Ascending aorta (tissue), 2 donors: ENCODE data around the gene CLCN2. TPM values are rescaled to one million over a fixed set of nuclear protein-coding genes. Genes with fewer than 3 reads are reported as not detected.

Experiments
- DNase-seq, 2 donors: peaks; one replicate each; pipeline ENCODE4 v3.0.0-alpha.2; 2019; ENCODE audit warnings: low spot score in 2 of 2
- H3K27ac ChIP-seq, 2 donors: fragments of 200-600 bp; sonication (generic); one replicate each; pipeline ENCODE4 v1.5.1; 2016 to 2017; ENCODE audit warnings: mild to moderate bottlenecking in 1 of 2
- H3K27me3 ChIP-seq: fragments of 200-600 bp; sonication (generic); one replicate; pipeline ENCODE4 v1.5.1; 2017
- H3K36me3 ChIP-seq, 2 donors: fragments of 200-600 bp; sonication (generic); one replicate each; pipeline ENCODE4 v1.5.1; 2016
- H3K4me1 ChIP-seq, 2 donors: fragments of 200-600 bp; sonication (generic); one replicate each; pipeline ENCODE4 v1.5.1; 2016 to 2017; ENCODE audit warnings: mild to moderate bottlenecking in 1 of 2
- H3K4me3 ChIP-seq, 2 donors: fragments of 200-600 bp; sonication (generic); one replicate each; pipeline ENCODE4 v1.5.1; 2016 to 2017; ENCODE audit warnings: mild to moderate bottlenecking in 1 of 2
- H3K9me3 ChIP-seq, 2 donors: fragments of 200-600 bp; sonication (generic); one replicate each; pipeline ENCODE4 v1.5.1; 2016
- intact Hi-C: fragments of 100-400 bp; cut with DNase I; formaldehyde crosslinking; loops from one replicate; pipeline ENCODE4 v1.15.1; 2023
- total RNA-seq: library from RNA; depleted of rRNA; stranded (reverse); fragments of >200 nt; gene quantifications from one replicate; pipeline ENCODE4 v1.1.0, GENCODE V29; 2016
- TF ChIP-seq, protein P1 (sequence below), 3 experiments: fragments of 200-600 bp in 2 of 3; fragments of 450-650 bp in 1 of 3; sonication (generic) in 2 of 3; IDR thresholded peaks; one replicate each; pipeline ENCODE4 v1.5.1; 2016 to 2019; ENCODE audit warnings: antibody characterized with exemption in 3 of 3, mild to moderate bottlenecking in 1 of 3, moderate library complexity in 1 of 3

CLCN2 gene
- total RNA-seq, 1 donor from 2014 or later: 31.2 TPM

DNA sequence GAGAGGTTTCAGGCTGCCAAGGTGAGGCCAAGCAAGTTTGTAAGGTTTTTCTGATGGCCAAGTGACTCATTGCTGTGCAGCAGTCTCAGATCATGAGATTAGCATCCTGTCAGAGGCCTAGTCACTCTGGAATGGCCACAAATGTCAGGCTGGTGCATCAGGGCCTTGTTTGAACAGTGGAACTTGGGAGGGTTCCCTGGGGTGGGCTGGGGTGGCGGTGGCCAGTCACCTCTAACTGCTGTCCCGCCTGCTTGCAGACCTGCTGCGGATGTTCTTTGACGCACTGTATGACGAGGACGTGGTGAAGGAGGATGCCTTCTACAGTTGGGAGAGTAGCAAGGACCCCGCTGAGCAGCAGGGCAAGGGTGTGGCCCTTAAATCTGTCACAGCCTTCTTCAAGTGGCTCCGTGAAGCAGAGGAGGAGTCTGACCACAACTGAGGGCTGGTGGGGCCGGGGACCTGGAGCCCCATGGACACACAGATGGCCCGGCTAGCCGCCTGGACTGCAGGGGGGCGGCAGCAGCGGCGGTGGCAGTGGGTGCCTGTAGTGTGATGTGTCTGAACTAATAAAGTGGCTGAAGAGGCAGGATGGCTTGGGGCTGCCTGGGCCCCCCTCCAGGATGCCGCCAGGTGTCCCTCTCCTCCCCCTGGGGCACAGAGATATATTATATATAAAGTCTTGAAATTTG, 26.8 kb downstream of the CLCN2 start:
- H3K4me3 ChIP-seq: no peak overlapping the region
- no peaks in the 10 kb centered on the region for H3K27me3 ChIP-seq
- peaks cover 6 to 13% of the 10 kb centered on the region in 2 donors for H3K4me1 ChIP-seq
- intact Hi-C loops: loop anchor here (1.0 to 10.0 kb wide), 5 partner anchors 14 to 700 kb away; partner anchors contain the start of genes ABCF3, CLCN2, KLHL24 and POLR2H
- no peak for DNase-seq
- no peaks in the 10 kb centered on the region for H3K9me3 ChIP-seq
- H3K36me3 ChIP-seq: peaks cover 50 to 56% of the 10 kb centered on the region in 2 donors
- TF ChIP-seq, protein P1, sequence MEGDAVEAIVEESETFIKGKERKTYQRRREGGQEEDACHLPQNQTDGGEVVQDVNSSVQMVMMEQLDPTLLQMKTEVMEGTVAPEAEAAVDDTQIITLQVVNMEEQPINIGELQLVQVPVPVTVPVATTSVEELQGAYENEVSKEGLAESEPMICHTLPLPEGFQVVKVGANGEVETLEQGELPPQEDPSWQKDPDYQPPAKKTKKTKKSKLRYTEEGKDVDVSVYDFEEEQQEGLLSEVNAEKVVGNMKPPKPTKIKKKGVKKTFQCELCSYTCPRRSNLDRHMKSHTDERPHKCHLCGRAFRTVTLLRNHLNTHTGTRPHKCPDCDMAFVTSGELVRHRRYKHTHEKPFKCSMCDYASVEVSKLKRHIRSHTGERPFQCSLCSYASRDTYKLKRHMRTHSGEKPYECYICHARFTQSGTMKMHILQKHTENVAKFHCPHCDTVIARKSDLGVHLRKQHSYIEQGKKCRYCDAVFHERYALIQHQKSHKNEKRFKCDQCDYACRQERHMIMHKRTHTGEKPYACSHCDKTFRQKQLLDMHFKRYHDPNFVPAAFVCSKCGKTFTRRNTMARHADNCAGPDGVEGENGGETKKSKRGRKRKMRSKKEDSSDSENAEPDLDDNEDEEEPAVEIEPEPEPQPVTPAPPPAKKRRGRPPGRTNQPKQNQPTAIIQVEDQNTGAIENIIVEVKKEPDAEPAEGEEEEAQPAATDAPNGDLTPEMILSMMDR (IDR thresholded peaks at IDR 0.05): no peak
- peak overlapping the region; percentile 97 to 99 for H3K27ac ChIP-seq

DNA sequence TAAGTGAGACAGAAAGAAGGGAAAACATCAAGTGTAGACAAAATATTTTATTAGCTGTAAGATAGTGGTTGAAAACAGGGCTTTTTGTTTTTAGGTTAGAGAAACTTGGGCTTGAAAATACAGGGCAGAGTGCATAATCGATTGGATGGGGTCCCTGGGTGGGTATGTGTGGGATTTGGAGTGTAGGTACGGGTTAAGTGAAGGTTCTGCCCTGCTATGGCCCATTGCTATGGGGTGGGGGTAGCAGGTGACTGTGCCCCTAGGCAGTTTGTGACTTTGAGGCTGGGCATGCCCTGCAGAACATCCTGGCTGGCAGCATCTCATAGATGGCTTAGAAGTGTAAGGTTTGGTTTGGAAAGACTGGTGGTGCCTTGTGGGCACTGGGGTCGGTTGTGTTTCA, 27.7 kb downstream of the CLCN2 start:
- Histone ChIP-seq H3K4me1 (peaks cover 0 to 5% of the 10 kb centered on the region in 2 donors), H3K36me3 (peaks cover 59 to 65% of the 10 kb centered on the region in 2 donors), H3K9me3 (no peaks in the 10 kb centered on the region), H3K4me3 (no peak overlapping the region), H3K27me3 (no peaks in the 10 kb centered on the region), H3K27ac (peak overlapping the region; percentile 17 to 97)
- intact Hi-C loops: loop anchor here (2.0 to 10.0 kb wide), 2 partner anchors 35 to 699 kb away; partner anchors contain the start of genes KLHL24 and PSMD2
- DNase-seq: no peak
- TF ChIP-seq, protein P1 (IDR thresholded peaks at IDR 0.05): no peak

DNA sequence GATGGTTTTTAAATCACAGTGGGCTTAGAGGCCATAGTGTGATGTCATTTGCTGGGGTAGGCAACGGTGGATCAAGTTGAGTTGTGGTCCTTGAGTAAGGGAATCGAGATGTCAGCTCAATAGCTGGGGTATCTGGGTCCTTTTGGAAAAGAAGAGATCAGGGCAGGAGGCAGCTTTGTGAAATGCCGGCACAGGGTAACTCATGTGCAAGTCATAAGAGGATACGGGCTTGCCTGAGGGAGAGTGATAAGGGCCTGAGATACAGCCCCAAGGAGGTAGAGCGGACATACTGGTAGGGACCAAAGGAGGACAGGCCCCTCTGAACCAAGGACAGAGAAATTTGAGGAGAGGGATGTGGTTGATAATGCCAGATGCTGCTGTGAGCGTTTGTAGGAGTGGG, 28.2 kb downstream of the CLCN2 start:
- no peak overlapping the region for H3K4me3 ChIP-seq
- DNase-seq: no peak
- peaks cover 64 to 70% of the 10 kb centered on the region in 2 donors for H3K36me3 ChIP-seq
- H3K27ac ChIP-seq: peak overlapping the region; percentile 74 to 97
- TF ChIP-seq, protein P1 (IDR thresholded peaks at IDR 0.05): no peak
- H3K9me3 ChIP-seq: no peaks in the 10 kb centered on the region
- peaks cover 0 to 5% of the 10 kb centered on the region in 2 donors for H3K4me1 ChIP-seq
- no peaks in the 10 kb centered on the region for H3K27me3 ChIP-seq
- intact Hi-C loops: loop anchor here (10.0 kb wide), 1 partner anchor 698 kb away; the partner anchor contains the start of gene KLHL24

DNA sequence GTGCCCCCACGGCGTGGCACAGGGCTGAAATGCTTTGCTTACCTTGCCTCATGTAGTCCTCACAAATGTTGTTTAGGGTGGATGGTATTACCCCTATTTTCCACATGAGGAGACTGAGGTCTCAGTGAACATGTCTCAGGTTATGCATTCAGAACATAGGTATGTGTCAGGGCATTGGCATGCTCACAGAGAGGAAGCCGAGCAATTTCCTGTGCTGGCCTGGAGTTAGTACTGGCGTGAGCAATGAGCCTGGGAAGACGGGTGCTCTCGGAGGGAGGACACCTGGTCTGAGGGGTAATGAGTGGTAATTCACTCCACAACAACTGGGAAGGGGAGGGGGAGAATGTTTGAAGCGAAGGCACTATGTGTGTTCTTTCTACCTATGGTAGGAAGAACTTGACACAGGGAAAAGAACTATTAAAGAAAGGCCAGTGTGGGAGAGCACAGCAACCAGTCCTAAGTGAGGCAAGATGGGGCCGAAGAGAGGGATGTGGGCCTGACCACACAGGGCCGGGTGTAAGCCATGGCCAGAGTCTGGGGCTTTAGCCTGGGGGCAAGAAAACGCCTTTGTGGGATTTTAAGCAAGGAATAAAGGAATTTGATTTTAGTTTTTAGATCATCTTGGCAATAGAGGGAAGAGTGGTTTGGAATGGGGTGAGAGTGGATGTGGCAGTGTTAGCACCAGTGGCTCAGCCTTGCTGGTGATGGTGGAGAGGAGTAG, 28.9 kb downstream of the CLCN2 start:
- Histone ChIP-seq H3K27ac (peak overlapping the region; percentile 74 to 97), H3K36me3 (peaks cover 70 to 77% of the 10 kb centered on the region in 2 donors), H3K4me1 (no peaks in the 10 kb centered on the region), H3K4me3 (no peak overlapping the region), H3K9me3 (no peaks in the 10 kb centered on the region), H3K27me3 (no peaks in the 10 kb centered on the region)
- intact Hi-C loops: loop anchor here (10.0 kb wide), 1 partner anchor 698 kb away; the partner anchor contains the start of gene KLHL24
- TF ChIP-seq, protein P1 (IDR thresholded peaks at IDR 0.05): no peak
- DNase-seq: no peak

DNA sequence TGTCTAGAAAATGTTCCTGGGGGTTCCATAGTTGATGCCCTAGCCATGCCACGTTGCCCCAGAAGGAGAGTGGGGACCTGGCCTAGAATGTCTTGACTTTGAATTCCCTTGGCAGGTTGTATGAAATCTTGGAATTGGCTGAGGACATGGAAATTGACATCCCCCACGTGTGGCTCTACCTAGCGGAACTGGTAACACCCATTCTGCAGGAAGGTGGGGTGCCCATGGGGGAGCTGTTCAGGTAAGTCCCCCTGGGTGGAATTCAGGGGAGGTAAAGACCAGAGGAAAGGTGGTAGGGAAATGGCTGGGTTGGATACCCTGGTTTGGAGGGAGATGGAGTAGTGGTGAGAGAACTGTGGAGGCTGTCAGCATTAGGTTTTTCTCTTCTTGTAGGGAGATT, 32.9 kb downstream of the CLCN2 start:
- Histone ChIP-seq H3K4me3 (no peak overlapping the region), H3K27ac (no peak overlapping the region), H3K27me3 (no peaks in the 10 kb centered on the region), H3K9me3 (no peaks in the 10 kb centered on the region), H3K4me1 (no peaks in the 10 kb centered on the region), H3K36me3 (peaks cover 98 to 100% of the 10 kb centered on the region in 2 donors)
- TF ChIP-seq, protein P1 (IDR thresholded peaks at IDR 0.05): no peak
- DNase-seq: no peak
- intact Hi-C loops: no loop called here
